Ammon's horn (tissue), 1 donor: ENCODE data around the gene AKAP10.
"Not testable (repeated sequence)": the region's sequence is repeated elsewhere in the genome, so short reads cannot be mapped to it uniquely, and the experiment has no call there.

Experiments
- DNase-seq: peaks from one replicate; pipeline ENCODE4 v3.0.0-alpha.2; 2016; ENCODE audit warnings: low spot score

AKAP10 gene

DNA sequence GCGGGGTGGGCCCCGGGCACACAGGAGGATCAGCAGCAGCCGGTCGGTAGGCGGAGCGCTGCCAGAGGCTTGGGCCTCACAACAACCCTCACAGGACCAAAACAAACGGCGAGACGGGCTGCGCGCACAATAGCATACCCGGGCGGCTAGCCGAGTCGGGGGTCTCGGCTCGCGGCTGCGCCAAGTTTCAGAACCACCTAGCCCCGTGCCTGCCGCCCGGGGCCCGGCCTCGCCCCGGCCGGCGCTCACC is 110.6 kb downstream of the AKAP10 start:
- DNase-seq, result peak; percentile 85

DNA sequence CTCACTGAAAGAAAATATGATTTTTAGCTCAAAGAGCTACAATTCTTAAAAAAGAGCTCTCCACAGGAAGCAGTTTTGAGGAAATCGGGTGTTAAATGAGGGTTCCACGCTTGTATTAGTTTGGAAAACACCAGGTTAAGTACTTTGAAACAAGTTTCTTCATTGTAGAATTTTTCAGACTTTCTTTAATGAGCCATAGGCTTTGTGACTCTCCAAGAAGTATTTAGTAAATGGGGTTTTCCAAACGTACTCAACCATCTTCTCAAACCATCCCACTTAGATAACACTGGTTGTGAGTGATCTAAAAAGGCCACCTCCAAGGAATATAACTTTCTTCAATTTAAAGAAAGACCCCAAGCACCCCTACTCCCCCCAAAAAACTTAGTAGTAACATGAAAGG is 112.6 kb downstream of the AKAP10 start:
- DNase-seq, result no peak

DNA sequence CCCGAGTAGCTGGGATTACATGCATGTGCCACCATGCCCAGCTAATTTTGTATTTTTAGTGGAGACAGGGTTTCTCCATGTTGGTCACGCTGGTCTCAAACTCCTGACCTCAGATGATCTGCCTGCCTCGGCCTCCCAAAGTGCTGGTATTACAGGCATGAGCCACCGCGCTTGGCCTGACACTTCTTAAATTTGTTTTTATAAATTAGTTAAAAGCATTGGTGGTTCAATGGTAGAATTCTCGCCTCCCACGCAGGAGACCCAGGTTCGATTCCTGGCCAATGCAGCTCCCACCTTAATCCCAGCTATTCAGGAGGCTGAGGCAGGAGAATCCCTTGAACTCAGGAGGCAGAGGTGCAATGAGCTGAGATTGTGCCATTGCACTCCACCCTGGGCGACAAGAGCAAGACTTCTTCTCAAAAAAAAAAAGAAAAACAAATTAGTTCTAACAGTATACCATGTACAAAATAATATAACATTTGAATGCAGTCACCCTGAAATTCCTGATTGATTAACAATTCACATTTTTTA is 116.9 kb downstream of the AKAP10 start:
- DNase-seq, result not testable (repeated sequence)

DNA sequence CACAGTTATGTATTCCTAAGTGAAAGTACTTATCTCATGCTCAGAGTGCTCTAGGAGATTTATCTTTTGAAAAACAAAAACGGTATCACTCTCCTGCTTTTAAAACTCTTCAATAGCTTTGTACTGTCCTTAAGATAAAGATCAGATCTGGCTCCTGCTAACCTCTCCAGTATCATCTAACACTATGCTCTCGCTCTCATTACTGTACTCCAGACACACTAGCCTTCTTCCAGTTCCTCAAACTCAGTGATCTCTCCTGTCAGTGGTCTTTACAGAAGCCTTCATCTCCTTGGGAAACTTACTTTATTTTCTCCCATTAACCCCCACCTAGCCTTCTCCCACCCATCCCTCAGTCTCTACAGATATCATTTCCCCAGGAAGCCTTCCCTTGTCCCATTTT is 120.0 kb downstream of the AKAP10 start:
- DNase-seq, result no peak
